Ammon's horn (tissue), 1 donor: ENCODE measurements around the gene GDF2.

Experiments used
- DNase-seq: peaks from one replicate; pipeline ENCODE4 v3.0.0-alpha.2; 2016; ENCODE audit warnings: low spot score

Gene GDF2

GRCh38 chr10:47322300-47323061 is at the start of gene GDF2:
Gene GDF2 (plus strand): TSS chr10:47322454. CDS start chr10:47322669, 215 bp downstream.
- DNase-seq = no peak

- DNase-seq = no peak
These were observed 46.2 kb upstream of the GDF2 start for GRCh38 chr10:47276071-47276470.

- DNase-seq = no peak
These were observed 45.5 kb upstream of the GDF2 start for GRCh38 chr10:47276576-47277351.

GRCh38 chr10:47277352-47278151 is 44.7 kb upstream of the GDF2 start:
- DNase-seq = no peak

GRCh38 chr10:47278152-47278473 is 44.1 kb upstream of the GDF2 start:
- no peak for DNase-seq

GRCh38 chr10:47278720-47279119 is 43.5 kb upstream of the GDF2 start:
- DNase-seq = no peak

- no peak for DNase-seq
These were observed 43.0 kb upstream of the GDF2 start for GRCh38 chr10:47279276-47279675.

GRCh38 chr10:47282005-47282656 is 40.1 kb upstream of the GDF2 start:
- no peak for DNase-seq

- DNase-seq = no peak
These were observed 39.6 kb upstream of the GDF2 start for GRCh38 chr10:47282657-47283018.

GRCh38 chr10:47283101-47283630 is 39.1 kb upstream of the GDF2 start:
- no peak for DNase-seq

GRCh38 chr10:47283848-47284247 is 38.4 kb upstream of the GDF2 start:
- no peak for DNase-seq

GRCh38 chr10:47285381-47286115 is 36.7 kb upstream of the GDF2 start:
- no peak for DNase-seq

GRCh38 chr10:47286116-47286505 is 36.1 kb upstream of the GDF2 start:
- no peak for DNase-seq

GRCh38 chr10:47286591-47287315 is 35.5 kb upstream of the GDF2 start:
- no peak for DNase-seq

GRCh38 chr10:47287365-47287802 is 34.9 kb upstream of the GDF2 start:
- no peak for DNase-seq

- DNase-seq = no peak
These were observed 34.4 kb upstream of the GDF2 start for GRCh38 chr10:47287805-47288204.

- no peak for DNase-seq
These were observed 34.0 kb upstream of the GDF2 start for GRCh38 chr10:47288236-47288635.

GRCh38 chr10:47288916-47289495 is 33.2 kb upstream of the GDF2 start:
- no peak for DNase-seq

- no peak for DNase-seq
These were observed 32.3 kb upstream of the GDF2 start for GRCh38 chr10:47289921-47290320.

- DNase-seq = no peak
These were observed 31.9 kb upstream of the GDF2 start for GRCh38 chr10:47290338-47290737.
